Ishikawa (cell line): ENCODE data around the gene PIGU.

ENCODE experiments used
- CEBPB ChIP-seq: IDR thresholded peaks from 2 replicates; pipeline ENCODE4 v1.6.1; 2012
- CREB1 ChIP-seq: IDR thresholded peaks from 2 replicates; pipeline ENCODE4 v1.6.1; 2012; ENCODE audit warnings: low read depth
- EGR1 ChIP-seq: IDR thresholded peaks from 2 replicates; pipeline ENCODE4 v1.6.1; 2012
- EP300 ChIP-seq: IDR thresholded peaks from 2 replicates; pipeline ENCODE4 v1.6.1; 2012; ENCODE audit warnings: borderline replicate concordance
- FOXM1 ChIP-seq: IDR thresholded peaks from 2 replicates; pipeline ENCODE4 v1.6.1; 2012; ENCODE audit warnings: low read depth, borderline replicate concordance
- MAX ChIP-seq: IDR thresholded peaks from 2 replicates; pipeline ENCODE4 v1.6.1; 2012
- NFIC ChIP-seq: IDR thresholded peaks from 2 replicates; pipeline ENCODE4 v1.6.1; 2012
- RAD21 ChIP-seq: IDR thresholded peaks from 2 replicates; pipeline ENCODE4 v1.6.1; 2012; ENCODE audit warnings: low read depth
- REST ChIP-seq: IDR thresholded peaks from 2 replicates; pipeline ENCODE4 v1.6.1; 2012; ENCODE audit warnings: low read depth, mild to moderate bottlenecking
- TAF1 ChIP-seq: IDR thresholded peaks from 2 replicates; pipeline ENCODE4 v1.6.1; 2012; ENCODE audit warnings: low read depth, mild to moderate bottlenecking
- TCF12 ChIP-seq: IDR thresholded peaks from 2 replicates; pipeline ENCODE4 v1.6.1; 2012; ENCODE audit warnings: low read depth
- TEAD4 ChIP-seq: IDR thresholded peaks from 2 replicates; pipeline ENCODE4 v1.6.1; 2012
- YY1 ChIP-seq: IDR thresholded peaks from 2 replicates; pipeline ENCODE4 v1.6.1; 2012; ENCODE audit warnings: low read depth
- ZBTB7A ChIP-seq: IDR thresholded peaks from 2 replicates; pipeline ENCODE4 v1.6.1; 2012; ENCODE audit warnings: low read depth
- TF ChIP-seq, protein P1 (sequence below): IDR thresholded peaks from 2 replicates; pipeline ENCODE4 v1.6.1; 2012

Gene PIGU

DNA sequence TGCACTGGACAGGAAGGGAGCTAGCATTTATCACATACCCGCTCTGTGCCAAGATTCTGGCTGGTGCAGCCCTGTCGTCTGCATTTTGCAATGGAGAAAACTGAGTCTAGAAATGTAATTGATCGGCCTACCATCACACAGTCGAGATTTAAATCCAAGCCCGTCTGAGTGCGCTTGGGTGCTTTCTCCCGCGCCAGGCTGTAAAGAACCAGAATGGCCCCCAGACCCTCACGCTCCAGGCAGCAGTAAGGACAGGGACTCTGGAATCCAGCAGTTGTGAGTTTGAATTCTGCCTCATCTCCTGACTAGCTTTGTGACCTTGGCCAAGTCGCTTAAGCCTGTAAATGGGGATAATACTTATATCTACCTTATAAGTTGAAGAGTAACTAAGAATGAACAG lies 149.9 kb downstream of the PIGU start:
- TF ChIP-seq, protein P1, sequence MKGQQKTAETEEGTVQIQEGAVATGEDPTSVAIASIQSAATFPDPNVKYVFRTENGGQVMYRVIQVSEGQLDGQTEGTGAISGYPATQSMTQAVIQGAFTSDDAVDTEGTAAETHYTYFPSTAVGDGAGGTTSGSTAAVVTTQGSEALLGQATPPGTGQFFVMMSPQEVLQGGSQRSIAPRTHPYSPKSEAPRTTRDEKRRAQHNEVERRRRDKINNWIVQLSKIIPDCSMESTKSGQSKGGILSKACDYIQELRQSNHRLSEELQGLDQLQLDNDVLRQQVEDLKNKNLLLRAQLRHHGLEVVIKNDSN: no peak
- TF ChIP-seq ZBTB7A: no peak
- no peak for TF ChIP-seq TEAD4
- TF ChIP-seq TCF12: no peak
- TF ChIP-seq EP300: no peak
- TF ChIP-seq NFIC: no peak
- TF ChIP-seq FOXM1: no peak
- TF ChIP-seq REST: no peak
- TF ChIP-seq RAD21: no peak
- TF ChIP-seq EGR1: no peak
- TF ChIP-seq TAF1: no peak
- no peak for TF ChIP-seq MAX
- TF ChIP-seq CREB1: no peak
- TF ChIP-seq YY1: no peak

DNA sequence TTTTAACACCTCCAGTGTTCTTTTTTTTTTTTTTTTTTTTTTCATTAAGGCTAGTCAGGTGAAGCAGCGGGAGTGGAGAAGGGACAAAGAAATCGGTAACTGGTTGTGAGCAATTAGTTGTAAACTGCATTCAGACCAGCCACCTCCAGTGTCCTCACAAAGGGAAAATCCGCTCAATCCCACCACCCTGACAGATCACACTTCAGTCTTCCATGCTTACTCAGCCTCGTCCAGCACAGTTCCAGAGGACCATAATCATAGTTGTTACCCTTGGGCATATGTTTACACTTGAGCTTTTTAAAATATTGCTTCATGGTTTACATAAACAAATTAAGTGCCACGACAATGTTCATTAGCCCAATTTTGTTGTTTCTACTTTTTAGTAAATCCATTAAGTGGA lies 150.4 kb downstream of the PIGU start:
- TF ChIP-seq TCF12: no peak
- TF ChIP-seq TEAD4: no peak
- TF ChIP-seq CEBPB: no peak
- no peak for TF ChIP-seq EGR1

- TF ChIP-seq EP300: no peak
- TF ChIP-seq CEBPB: no peak
- TF ChIP-seq EGR1: no peak
- peak; percentile 64; the same call in 1 of the 2 replicates for TF ChIP-seq NFIC
- TF ChIP-seq TEAD4: peak; percentile 57
- no peak for TF ChIP-seq REST
These were observed 151.0 kb downstream of the PIGU start for GRCh38 chr20:34525709-34526416.

- TF ChIP-seq REST (no peak), TAF1 (no peak)
These were observed 151.6 kb downstream of the PIGU start for GRCh38 chr20:34525342-34525708.

DNA sequence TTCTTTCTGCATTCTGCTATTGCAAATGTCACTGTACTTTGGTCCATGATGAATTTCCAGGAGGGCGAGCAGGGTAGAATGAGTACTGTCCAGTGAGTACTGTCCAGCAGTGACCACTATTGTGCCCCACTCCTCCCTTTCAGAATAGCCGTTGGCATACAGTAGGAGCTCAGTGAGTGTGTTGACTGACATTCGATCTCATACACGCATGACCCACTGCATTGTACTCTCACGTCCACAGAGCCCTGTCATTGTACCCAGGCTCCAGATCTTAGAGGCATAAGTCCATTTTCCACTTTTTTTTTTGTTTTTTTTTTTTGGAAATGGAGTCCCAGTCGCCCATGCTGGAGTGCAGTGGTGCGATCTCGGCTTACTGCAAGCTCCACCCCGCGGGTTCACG lies 152.5 kb downstream of the PIGU start:
- TF ChIP-seq CEBPB (no peak), MAX (no peak), FOXM1 (no peak), TAF1 (no peak), RAD21 (no peak), TCF12 (no peak), EGR1 (no peak), TEAD4 (no peak), CREB1 (no peak), ZBTB7A (no peak), EP300 (no peak), NFIC (no peak), YY1 (no peak), REST (no peak)
- TF ChIP-seq, protein P1: no peak
